Measurements from ENCODE around the gene POU2AF1.
"Not testable (repeated sequence)": the region's sequence is repeated elsewhere in the genome, so short reads cannot be mapped to it uniquely, and the experiment has no call there.

Gene POU2AF1

DNA sequence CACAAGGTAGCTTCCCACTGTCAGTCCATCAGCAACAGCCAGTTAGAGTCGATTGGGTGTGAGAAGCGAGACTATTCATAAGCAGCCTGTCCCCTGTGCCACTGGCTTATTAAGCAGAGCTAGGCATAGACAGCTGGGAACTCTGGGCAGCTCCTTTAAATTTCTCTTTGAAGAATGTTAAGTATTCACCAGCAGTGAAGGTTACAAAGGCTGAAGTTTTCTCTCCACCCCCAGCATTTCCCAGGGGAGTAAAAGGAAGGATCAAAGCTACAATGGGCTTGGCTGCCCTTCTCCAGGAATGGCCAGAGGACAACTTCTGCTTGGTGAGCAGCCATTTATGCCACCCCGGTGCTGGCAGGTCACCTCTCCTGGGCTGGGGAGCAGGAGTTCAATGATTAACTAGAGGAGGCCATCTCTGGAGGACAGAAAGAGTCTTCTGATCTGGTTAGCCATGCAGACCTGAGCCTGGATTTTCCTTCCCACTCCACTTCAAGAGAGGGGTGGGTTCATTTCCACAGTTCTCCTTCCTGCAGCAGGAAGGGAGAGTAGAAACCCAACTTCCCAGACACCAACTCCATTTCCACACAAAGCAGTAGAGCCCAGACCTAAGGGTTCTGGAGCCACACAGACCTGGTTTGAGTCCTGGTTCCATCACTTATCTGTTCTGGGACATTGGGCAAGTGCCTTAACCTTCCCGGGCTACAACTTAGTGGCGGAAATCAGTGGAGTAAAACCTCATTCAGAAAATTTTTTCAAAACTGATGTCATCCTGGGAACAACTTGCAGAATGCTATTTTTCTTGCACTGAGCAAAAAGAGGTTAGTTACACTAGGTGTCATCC, 58.1 kb downstream of the POU2AF1 start:
- DNase-seq (ENCODE audit: low read depth in 1 of 2, low spot score in 1 of 2) = no peak

DNA sequence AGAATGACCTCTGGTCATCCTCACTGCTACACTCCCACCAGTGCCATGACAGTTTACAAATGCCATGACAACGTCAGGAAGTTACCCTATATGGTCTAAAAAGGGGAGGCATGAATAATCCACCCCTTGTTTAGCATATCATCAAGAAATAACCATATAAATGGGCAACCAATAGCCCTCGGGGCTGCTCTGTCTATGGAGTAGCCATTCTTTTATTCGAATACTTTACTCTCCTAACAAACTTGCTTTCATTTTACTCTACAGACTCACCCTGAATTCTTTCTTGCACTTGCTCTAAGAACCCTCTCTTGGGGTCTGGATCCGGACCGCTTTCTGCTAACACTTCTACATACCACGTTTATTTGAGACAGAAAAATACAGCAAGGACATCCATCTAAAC, 58.9 kb downstream of the POU2AF1 start:
- not testable (repeated sequence) for DNase-seq (ENCODE audit: low read depth in 1 of 2, low spot score in 1 of 2)

DNA sequence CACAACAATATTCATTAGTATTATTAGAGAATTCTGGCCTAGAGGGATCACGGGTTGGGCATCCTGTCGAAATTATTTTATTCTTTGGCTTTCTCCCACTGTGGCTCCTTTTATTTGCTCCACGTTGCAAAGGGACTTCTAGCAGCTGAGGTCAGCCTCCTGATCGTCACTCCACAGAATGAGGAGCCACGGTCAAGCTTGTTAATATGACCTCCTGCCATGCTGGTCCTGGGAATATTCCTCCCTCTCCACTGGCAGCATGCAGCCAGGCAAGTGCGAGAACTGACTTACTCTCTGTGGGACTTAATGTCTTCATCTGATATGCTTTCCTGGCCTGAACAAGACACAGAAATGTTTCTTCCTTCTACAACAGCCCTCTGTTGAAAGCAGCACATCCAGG, 59.8 kb downstream of the POU2AF1 start:
- no peak for DNase-seq (ENCODE audit: low read depth in 1 of 2, low spot score in 1 of 2)

DNA sequence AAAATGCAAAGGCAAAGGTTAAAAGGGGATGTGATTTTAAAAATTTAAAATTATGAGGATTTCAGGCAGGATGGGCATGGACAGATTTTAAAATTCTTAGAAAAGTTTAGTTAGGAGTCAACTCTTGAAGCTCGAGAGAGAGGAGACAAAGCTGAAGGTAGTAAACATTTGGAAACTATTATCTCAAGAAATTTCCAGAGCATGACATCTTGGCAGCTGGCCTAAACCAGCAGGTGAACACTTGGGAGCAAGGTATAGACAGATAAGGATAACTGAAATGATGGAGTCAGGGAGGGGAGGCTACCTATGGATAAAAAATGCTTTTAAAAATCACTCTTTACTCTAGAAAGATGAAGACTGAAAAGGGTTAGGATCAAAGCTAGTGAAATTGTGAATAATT, 67.0 kb downstream of the POU2AF1 start:
- no peak for DNase-seq (ENCODE audit: low read depth in 1 of 2, low spot score in 1 of 2)

DNA sequence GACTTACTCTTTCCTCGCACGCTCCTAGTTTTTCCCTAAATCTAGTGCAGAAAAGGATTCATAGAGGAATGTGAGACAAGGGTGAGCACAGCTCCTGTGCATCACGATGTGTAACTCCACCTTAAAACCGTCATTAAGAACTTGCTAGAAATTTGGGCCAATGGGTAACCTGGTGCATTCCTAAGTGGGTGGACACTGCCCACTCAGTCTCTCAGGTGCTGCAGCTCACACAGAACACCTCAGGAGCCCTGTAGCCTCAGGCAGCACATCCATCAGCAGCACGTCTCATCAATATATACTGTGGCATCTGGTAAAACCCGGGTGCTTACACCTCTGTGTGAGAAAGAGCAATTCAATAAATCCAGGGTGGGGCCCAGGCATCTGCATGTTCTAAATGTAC, 68.4 kb downstream of the POU2AF1 start:
- DNase-seq (ENCODE audit: low read depth in 1 of 2, low spot score in 1 of 2) = no peak

DNA sequence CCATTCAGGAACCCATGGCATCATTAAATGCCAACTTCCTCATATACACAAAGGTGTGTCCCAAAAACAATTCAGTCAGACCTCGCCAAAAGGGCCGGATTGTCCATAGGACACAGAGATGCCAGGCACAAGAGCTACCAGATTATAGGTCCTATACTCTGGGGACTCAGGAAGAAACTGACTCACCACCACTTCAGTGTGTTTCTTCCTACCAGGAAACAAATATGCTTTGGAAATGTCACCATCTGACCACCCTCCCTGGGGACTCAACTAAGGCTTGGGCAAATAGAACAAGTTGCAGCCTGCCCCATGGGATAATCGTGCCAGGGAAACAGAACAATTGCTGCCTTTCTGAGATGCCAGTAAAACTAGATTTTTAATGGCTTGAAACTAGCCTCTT, 69.0 kb downstream of the POU2AF1 start:
- DNase-seq (ENCODE audit: low read depth in 1 of 2, low spot score in 1 of 2) = no peak

DNA sequence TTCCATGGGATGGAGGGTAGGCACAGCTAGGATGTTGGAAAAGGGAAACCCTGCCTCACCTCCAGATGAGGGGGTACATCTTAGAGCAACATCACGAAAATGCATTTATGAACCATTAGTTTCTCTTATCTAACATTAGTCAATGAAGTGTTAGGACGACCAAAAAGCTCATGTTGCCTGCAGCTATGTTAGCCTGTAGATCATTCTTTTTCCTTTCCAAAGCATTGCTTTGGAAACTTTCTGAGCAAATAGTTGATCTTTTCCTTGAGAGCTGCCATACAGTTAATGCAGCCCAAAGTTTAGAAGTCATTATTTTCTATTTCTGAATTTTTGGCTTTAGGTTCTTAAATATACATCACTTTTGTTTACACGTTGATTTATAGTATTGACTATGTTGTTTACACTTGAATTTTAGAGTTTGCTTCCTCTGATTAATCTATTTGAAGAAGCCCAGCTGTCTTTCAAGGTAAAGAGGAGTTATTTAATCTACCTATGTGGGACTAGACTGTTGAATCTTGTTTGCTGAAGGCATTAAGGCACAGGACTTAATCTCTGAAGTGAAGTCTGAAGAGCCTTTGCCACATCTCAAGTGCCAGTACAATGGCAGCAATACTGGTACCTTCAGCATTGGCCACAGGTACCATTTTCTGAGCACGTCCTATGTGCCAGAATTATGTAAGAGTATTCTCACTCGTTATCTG, 69.7 kb downstream of the POU2AF1 start:
- DNase-seq (ENCODE audit: low read depth in 1 of 2, low spot score in 1 of 2) = no peak

DNA sequence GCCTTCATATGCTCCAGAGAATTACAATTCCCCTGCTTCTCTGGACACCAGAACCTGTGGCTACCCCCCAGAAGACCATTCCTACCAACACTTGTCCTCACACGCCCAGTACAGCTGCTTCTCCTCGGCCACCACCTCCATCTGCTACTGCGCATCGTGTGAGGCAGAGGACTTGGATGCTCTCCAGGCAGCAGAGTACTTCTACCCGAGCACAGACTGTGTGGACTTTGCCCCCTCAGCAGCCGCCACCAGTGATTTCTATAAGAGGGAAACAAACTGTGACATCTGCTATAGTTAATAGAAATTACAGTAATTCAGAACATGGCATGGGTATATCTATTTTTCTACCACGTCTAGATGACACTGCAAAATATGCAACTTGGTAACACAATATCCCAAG, 70.9 kb downstream of the POU2AF1 start:
- no peak for DNase-seq (ENCODE audit: low read depth in 1 of 2, low spot score in 1 of 2)

DNA sequence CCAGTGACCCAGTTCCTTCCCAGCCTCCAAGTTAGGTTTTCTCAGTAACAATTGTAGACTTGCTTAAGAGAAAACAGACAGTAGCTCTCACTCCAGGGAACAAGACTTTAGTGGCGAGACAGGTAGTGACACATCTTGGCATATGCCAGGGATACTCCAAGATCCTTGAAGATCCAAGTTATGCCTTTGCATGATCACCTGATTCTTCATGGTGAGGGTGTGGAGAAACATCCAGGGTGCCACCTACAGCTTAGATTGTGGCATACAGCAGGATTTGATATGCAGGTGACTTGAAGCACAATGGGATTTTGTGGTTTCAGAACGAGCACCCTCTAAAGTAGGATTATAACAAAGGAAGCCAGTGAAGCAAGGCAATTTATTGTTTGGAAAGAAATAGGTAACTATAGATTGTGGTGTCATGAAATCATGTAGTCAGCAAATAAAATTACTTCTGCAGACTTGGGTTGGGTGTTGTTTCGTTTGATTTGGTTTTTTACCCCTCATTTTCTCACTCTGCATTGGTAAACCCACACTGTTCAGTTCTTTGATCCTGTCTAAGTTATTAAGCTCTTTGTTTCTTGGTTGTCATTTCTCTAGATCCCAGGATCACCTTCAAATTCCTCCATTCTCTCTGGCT, 71.5 kb downstream of the POU2AF1 start:
- DNase-seq (ENCODE audit: low read depth in 1 of 2, low spot score in 1 of 2) = no peak

DNA sequence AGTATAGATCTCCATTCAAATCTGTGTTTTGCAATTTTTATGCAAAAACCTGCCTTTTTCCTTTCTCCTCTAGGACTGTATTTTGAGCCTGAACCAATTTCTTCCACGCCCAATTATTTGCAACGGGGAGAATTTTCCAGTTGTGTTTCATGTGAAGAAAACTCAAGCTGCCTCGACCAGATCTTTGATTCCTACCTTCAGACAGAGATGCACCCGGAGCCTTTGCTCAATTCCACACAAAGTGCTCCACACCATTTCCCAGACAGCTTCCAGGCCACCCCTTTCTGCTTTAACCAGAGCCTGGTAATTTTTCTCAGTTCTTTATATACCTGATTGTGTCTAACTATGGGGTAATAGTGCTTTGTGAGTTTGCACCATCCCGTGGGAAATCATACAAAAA, 72.8 kb downstream of the POU2AF1 start:
- DNase-seq (ENCODE audit: low read depth in 1 of 2, low spot score in 1 of 2) = no peak

DNA sequence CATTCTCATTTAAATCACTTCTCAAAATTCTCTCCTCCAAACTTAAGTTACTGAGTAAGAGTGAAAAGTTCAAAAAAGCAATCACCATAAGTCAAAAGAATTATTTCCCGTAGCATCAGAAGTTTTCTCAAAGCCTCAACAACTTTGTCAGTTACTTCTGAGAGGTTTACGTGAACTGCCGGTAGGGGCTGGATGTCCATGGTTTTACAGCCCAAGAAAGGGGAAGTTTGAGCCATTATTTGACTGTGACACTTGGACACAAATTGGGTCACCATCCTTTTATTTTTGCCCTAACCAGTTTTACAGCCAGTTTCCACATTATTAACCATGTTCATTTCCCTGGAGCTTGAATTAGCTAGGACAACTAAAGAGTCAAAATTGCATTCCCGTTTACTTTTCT, 73.2 kb downstream of the POU2AF1 start:
- no peak for DNase-seq (ENCODE audit: low read depth in 1 of 2, low spot score in 1 of 2)

DNA sequence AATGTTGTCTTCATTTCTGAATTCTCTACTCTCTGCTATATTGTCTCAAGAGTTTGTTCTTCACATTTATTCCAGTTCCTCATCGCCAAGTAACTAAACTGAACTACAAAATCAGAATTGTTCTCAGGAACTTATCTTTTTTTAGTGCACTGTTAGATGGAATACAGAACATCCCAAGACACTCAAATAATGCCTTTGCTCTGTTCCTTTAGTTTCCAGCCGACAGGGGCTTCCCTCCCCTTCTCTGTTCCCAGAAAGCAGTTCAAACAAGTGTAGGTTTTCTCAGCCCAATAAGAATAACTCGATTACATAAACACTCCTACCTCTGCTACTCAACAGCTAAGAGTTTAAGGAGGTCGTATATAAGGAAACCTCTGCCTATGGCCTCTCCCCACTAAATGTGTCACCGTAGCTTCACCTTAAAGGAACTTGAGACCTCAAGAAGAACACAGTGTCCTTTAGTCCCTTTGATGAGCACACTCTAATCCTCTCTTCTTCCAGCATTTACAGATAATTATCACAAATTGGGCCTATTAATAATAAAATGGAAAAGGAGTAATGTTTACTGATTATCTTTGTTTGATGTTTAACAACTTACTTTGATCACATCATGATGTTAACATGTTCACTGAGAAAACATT, 73.8 kb downstream of the POU2AF1 start:
- DNase-seq (ENCODE audit: low read depth in 1 of 2, low spot score in 1 of 2) = no peak

DNA sequence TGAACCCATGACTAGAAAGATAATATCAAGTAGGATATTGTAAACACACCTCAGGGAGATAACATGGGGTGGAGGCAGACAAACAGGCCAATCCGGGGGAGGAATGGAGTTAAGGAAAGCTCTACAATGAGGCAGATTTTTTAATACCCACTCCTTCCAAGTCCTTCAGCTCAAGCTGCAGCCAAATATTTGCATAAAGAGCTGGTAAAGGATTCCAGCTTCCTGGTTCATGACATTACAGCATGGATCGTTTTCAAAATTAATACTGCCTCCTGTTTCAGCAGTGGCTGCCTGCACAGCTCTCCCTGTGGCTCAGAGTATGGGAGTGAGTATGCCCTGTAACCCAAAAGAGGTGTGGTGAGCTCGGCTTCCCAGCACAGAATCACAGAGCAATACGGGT, 75.6 kb downstream of the POU2AF1 start:
- no peak for DNase-seq (ENCODE audit: low read depth in 1 of 2, low spot score in 1 of 2)

DNA sequence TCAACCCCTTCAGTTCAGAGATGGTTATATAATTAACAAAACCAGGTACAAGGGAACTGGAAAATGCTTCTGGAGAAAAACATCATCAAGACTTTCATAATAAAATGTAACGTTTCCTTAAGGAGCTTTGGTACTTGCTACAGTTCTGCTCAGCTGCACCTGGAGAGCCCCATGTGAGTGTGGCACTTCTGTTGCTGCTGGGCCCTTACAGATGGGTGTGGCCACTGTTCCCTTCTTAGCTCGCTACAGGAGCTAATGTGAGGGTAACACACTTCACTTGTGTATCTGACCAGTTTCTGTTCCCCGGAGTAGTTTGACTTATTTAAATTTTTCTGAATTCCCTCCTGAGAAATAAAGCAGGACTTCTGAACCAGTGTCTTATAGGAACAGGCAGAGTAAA, 76.8 kb downstream of the POU2AF1 start:
- DNase-seq (ENCODE audit: low read depth in 1 of 2, low spot score in 1 of 2) = no peak

All from activated T-helper 1 cell treated with anti-CD3 and anti-CD28 coated beads, Interleukin-2, amount 50 U/mL, for 16 hours (primary cell).